Neural cell (in vitro differentiated cells): ENCODE data around the gene CLEC18A. TPM values are rescaled to one million over a fixed set of nuclear protein-coding genes. Genes with fewer than 3 reads are reported as not detected.

ENCODE experiments used
- H2AFZ ChIP-seq: fragments of 200-600, 300-800 bp; sonication (generic), shearing (Covaris generic); 2 replicates; pipeline ENCODE4 v1.6.0; 2014; ENCODE audit warnings: low read depth, mild to moderate bottlenecking, antibody characterized with exemption, low read length, moderate library complexity
- H3F3A ChIP-seq: fragments of 200-600 bp; shearing (Covaris generic); 2 replicates; pipeline ENCODE4 v1.6.1; 2016; ENCODE audit warnings: mild to moderate bottlenecking, moderate library complexity, mixed read lengths, antibody characterized with exemption, low read length; ENCODE audit not compliant: insufficient read depth, poor library complexity, severe bottlenecking
- H3K27ac ChIP-seq: fragments of 200-600, 300-800 bp; sonication (generic), shearing (Covaris generic); 2 replicates; pipeline ENCODE4 v1.5.1; 2014; ENCODE audit warnings: mild to moderate bottlenecking, low read length, moderate library complexity
- H3K27me3 ChIP-seq: fragments of 300-800, 200-600 bp; sonication (generic), shearing (Covaris generic); 2 replicates; pipeline ENCODE4 v1.6.0; 2014; ENCODE audit warnings: mild to moderate bottlenecking, low read depth, low read length, moderate library complexity; ENCODE audit not compliant: insufficient read depth
- H3K36me3 ChIP-seq: fragments of 300-800, 200-600 bp; sonication (generic), shearing (Covaris generic); 2 replicates; pipeline ENCODE4 v1.5.1; 2014; ENCODE audit warnings: mild to moderate bottlenecking, antibody characterized with exemption, low read length, moderate library complexity; ENCODE audit not compliant: insufficient read depth
- H3K4me2 ChIP-seq: fragments of 300-800, 200-600 bp; sonication (generic), shearing (Covaris generic); 2 replicates; pipeline ENCODE4 v1.6.0; 2014; ENCODE audit warnings: mild to moderate bottlenecking, low read length
- H3K4me3 ChIP-seq: fragments of 300-800, 200-600 bp; sonication (generic), shearing (Covaris generic); 2 replicates; pipeline ENCODE4 v1.5.1; 2014; ENCODE audit warnings: mild to moderate bottlenecking, low read length, moderate library complexity
- H3K79me2 ChIP-seq: fragments of 200-600 bp; shearing (Covaris generic); replicated peaks from 2 replicates; pipeline ENCODE4 v1.6.0; 2014; ENCODE audit warnings: mild to moderate bottlenecking, low read length, moderate library complexity; ENCODE audit not compliant: insufficient read depth
- H3K9ac ChIP-seq: fragments of 300-800, 200-600 bp; sonication (generic), shearing (Covaris generic); 2 replicates; pipeline ENCODE4 v1.6.1; 2016; ENCODE audit warnings: mild to moderate bottlenecking, low read length, mixed read lengths
- H3K9me2 ChIP-seq: fragments of 200-600 bp; shearing (Covaris generic); 2 replicates; pipeline ENCODE4 v1.6.1; 2016; ENCODE audit warnings: mild to moderate bottlenecking, low read length, mixed read lengths; ENCODE audit not compliant: insufficient read depth
- H3K9me3 ChIP-seq: fragments of 200-600, 300-800 bp; sonication (generic), shearing (Covaris generic); 2 replicates; pipeline ENCODE4 v1.6.1; 2016; ENCODE audit warnings: mild to moderate bottlenecking, mixed run types, low read length, moderate library complexity, mixed read lengths
- H4K20me1 ChIP-seq: fragments of 200-600 bp; shearing (Covaris generic); 2 replicates; pipeline ENCODE4 v1.6.1; 2016; ENCODE audit warnings: mild to moderate bottlenecking, mixed run types; ENCODE audit not compliant: insufficient read depth
- CTCF ChIP-seq: fragments of 450-650 bp; IDR thresholded peaks from 2 replicates; pipeline ENCODE4 v1.5.1; 2014; ENCODE audit warnings: antibody characterized with exemption, mild to moderate bottlenecking, moderate library complexity; ENCODE audit not compliant: poor library complexity, severe bottlenecking
- EP300 ChIP-seq: fragments of 450-650 bp; conservative IDR thresholded peaks from 2 replicates; pipeline ENCODE4 v1.6.1; 2014; ENCODE audit warnings: antibody characterized with exemption, mild to moderate bottlenecking, moderate library complexity; ENCODE audit not compliant: poor library complexity, severe bottlenecking
- EZH2 ChIP-seq: fragments of 200-600, 300-800 bp; shearing (Covaris generic), sonication (generic); IDR thresholded peaks from 2 replicates; pipeline ENCODE4 v1.6.1; 2014; ENCODE audit warnings: antibody characterized with exemption, low read length, borderline replicate concordance, mild to moderate bottlenecking; ENCODE audit not compliant: insufficient read depth, poor library complexity, severe bottlenecking
- MXI1 ChIP-seq: fragments of 450-650 bp; conservative IDR thresholded peaks from 2 replicates; pipeline ENCODE4 v1.6.1; 2014; ENCODE audit warnings: antibody characterized with exemption, mild to moderate bottlenecking; ENCODE audit not compliant: poor library complexity, severe bottlenecking
- POLR2AphosphoS5 ChIP-seq: IDR thresholded peaks from 2 replicates; pipeline ENCODE4 v1.6.1; 2012
- RAD21 ChIP-seq: fragments of 450-650 bp; conservative IDR thresholded peaks from 2 replicates; pipeline ENCODE4 v1.6.1; 2014; ENCODE audit warnings: antibody characterized with exemption, mild to moderate bottlenecking, moderate library complexity
- REST ChIP-seq: IDR thresholded peaks from 2 replicates; pipeline ENCODE4 v1.6.1; 2012; ENCODE audit warnings: borderline replicate concordance
- SMC3 ChIP-seq: fragments of 450-650 bp; conservative IDR thresholded peaks from 2 replicates; pipeline ENCODE4 v1.6.1; 2014; ENCODE audit warnings: antibody characterized with exemption, mild to moderate bottlenecking, moderate library complexity; ENCODE audit not compliant: poor library complexity
- TAF1 ChIP-seq: IDR thresholded peaks from 2 replicates; pipeline ENCODE4 v1.6.1; 2012; ENCODE audit warnings: low read depth
- polyA plus RNA-seq: library from polyadenylated mRNA; depleted of rRNA; stranded (reverse); fragments of >200 nt; gene quantifications from 2 replicates; pipeline ENCODE4 v1.2.3, GENCODE V29; 2014

The CLEC18A gene
- polyA plus RNA-seq, 1 donor from 2014 or later = 2.0 TPM

GRCh38 chr16:69924777-69925191, 26.4 kb upstream of the CLEC18A start:
- no peak for TF ChIP-seq RAD21
- TF ChIP-seq EZH2 = no peak
- TF ChIP-seq REST = no peak
- no peak for TF ChIP-seq CTCF
- no peak for TF ChIP-seq MXI1
- no peak for TF ChIP-seq TAF1
- TF ChIP-seq POLR2AphosphoS5 = no peak
- no peak for TF ChIP-seq SMC3
- no peak for TF ChIP-seq EP300
- Histone ChIP-seq H2AFZ (no peak overlapping the region), H3K9me2 (no peaks in the 10 kb centered on the region), H3K79me2 (no peaks in the 10 kb centered on the region), H3K9me3 (no peaks in the 10 kb centered on the region), H3K9ac (no peak overlapping the region), H3K4me2 (no peak overlapping the region), H3K36me3 (peaks cover under 1% of the 10 kb centered on the region), H4K20me1 (no peaks in the 10 kb centered on the region), H3K4me3 (no peak overlapping the region), H3K27me3 (no peaks in the 10 kb centered on the region), H3K27ac (no peak overlapping the region), H3F3A (no peaks in the 10 kb centered on the region)

- no peak for TF ChIP-seq REST
- no peak for TF ChIP-seq CTCF
- TF ChIP-seq EP300 = no peak
- no peak for TF ChIP-seq POLR2AphosphoS5
- no peak for TF ChIP-seq SMC3
- no peak for TF ChIP-seq MXI1
- TF ChIP-seq TAF1 = no peak
- TF ChIP-seq EZH2 = no peak
- no peak for TF ChIP-seq RAD21
- no peak overlapping the region for H3K27ac ChIP-seq
- no peak overlapping the region for H3K9ac ChIP-seq
- no peak overlapping the region for H3K4me2 ChIP-seq
- no peaks in the 10 kb centered on the region for H3K9me2 ChIP-seq
- H3F3A ChIP-seq = no peaks in the 10 kb centered on the region
- no peak overlapping the region for H3K4me3 ChIP-seq
- no peaks in the 10 kb centered on the region for H3K9me3 ChIP-seq
- no peaks in the 10 kb centered on the region for H3K27me3 ChIP-seq
- no peaks in the 10 kb centered on the region for H3K79me2 ChIP-seq
- no peak overlapping the region for H2AFZ ChIP-seq
- H3K36me3 ChIP-seq = peaks cover 4% of the 10 kb centered on the region
- H4K20me1 ChIP-seq = no peaks in the 10 kb centered on the region
Observed at GRCh38 chr16:69925311-69925710, 25.8 kb upstream of the CLEC18A start.
